ENCODE measurements around the gene OR4D10.

DNA sequence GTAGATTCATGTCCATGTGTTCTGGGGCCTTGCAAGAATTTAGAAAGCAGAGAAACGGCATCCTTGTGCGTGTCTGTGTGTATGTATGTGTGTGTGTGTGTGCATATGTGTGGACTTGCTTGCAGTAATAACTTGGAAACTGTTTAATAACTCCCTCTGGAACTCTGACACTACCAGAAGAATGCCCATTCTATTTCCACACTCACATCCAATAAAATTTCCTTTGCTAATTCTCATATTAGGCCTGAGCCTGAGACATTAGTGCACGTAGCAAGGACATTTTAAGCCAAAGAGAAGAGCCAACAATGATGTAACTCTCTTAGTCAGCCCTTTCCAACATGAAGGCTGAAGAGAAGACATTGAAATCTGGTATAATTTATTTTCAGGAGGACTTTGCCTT lies 13.2 kb upstream of the OR4D10 start:
- no peak for TF ChIP-seq POLR2AphosphoS5 (IDR thresholded peaks at IDR 0.05; ENCODE audit: insufficient read depth, low read depth, low read length)
- TF ChIP-seq CTCF (IDR thresholded peaks at IDR 0.05; ENCODE audit: extremely low read depth in 1 of 2, insufficient read depth in 1 of 2, low read depth in 1 of 2, low read length in 2 of 2) = no peak
- TF ChIP-seq POLR2A (IDR thresholded peaks at IDR 0.05; ENCODE audit: low read depth, low read length) = no peak
- TF ChIP-seq MYC (IDR thresholded peaks at IDR 0.05; ENCODE audit: low read depth, low read length) = no peak

Measured in endothelial cell of umbilical vein (primary cell).